ENCODE data around the gene GPD2. TPM values are rescaled to one million over a fixed set of nuclear protein-coding genes. Genes with fewer than 3 reads are reported as not detected.

GPD2 gene
- total RNA-seq, 1 donor from 2014 or later = 25.3 TPM

- Mint-ChIP-seq H3K27me3 (no peaks in the 10 kb centered on the region), H3K27ac (no peak overlapping the region), H3K4me1 (ENCODE audit: unreplicated experiment) (peaks cover 24% of the 10 kb centered on the region), H3K4me3 (no peak overlapping the region), H3K9me3 (peaks cover 6% of the 10 kb centered on the region), H3K36me3 (peaks cover 13% of the 10 kb centered on the region)
- TF ChIP-seq, protein P1, sequence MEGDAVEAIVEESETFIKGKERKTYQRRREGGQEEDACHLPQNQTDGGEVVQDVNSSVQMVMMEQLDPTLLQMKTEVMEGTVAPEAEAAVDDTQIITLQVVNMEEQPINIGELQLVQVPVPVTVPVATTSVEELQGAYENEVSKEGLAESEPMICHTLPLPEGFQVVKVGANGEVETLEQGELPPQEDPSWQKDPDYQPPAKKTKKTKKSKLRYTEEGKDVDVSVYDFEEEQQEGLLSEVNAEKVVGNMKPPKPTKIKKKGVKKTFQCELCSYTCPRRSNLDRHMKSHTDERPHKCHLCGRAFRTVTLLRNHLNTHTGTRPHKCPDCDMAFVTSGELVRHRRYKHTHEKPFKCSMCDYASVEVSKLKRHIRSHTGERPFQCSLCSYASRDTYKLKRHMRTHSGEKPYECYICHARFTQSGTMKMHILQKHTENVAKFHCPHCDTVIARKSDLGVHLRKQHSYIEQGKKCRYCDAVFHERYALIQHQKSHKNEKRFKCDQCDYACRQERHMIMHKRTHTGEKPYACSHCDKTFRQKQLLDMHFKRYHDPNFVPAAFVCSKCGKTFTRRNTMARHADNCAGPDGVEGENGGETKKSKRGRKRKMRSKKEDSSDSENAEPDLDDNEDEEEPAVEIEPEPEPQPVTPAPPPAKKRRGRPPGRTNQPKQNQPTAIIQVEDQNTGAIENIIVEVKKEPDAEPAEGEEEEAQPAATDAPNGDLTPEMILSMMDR (conservative IDR thresholded peaks at IDR 0.05) = no peak
- DNase-seq (ENCODE audit: extremely low spot score, unreplicated experiment) = no peak
Observed at GRCh38 chr2:156459720-156460119, 23.5 kb downstream of the GPD2 start.

GRCh38 chr2:156464106-156464505 lies 27.9 kb downstream of the GPD2 start:
- Mint-ChIP-seq H3K36me3 (peaks cover 4% of the 10 kb centered on the region), H3K4me1 (ENCODE audit: unreplicated experiment) (peaks cover 36% of the 10 kb centered on the region), H3K27ac (no peak overlapping the region), H3K4me3 (no peak overlapping the region), H3K27me3 (no peaks in the 10 kb centered on the region), H3K9me3 (no peaks in the 10 kb centered on the region)
- DNase-seq (ENCODE audit: extremely low spot score, unreplicated experiment) = no peak
- TF ChIP-seq, protein P1 (conservative IDR thresholded peaks at IDR 0.05) = no peak

GRCh38 chr2:156465573-156465972 lies 29.4 kb downstream of the GPD2 start:
- TF ChIP-seq, protein P1 (conservative IDR thresholded peaks at IDR 0.05) = no peak
- no peak for DNase-seq (ENCODE audit: extremely low spot score, unreplicated experiment)
- peaks cover 4% of the 10 kb centered on the region for H3K9me3 Mint-ChIP-seq
- no peak overlapping the region for H3K4me3 Mint-ChIP-seq
- H3K27me3 Mint-ChIP-seq = no peaks in the 10 kb centered on the region
- peak overlapping the region; percentile 35 for H3K27ac Mint-ChIP-seq
- peaks cover 39% of the 10 kb centered on the region for H3K4me1 Mint-ChIP-seq (ENCODE audit: unreplicated experiment)
- H3K36me3 Mint-ChIP-seq = peaks cover 4% of the 10 kb centered on the region

DNA sequence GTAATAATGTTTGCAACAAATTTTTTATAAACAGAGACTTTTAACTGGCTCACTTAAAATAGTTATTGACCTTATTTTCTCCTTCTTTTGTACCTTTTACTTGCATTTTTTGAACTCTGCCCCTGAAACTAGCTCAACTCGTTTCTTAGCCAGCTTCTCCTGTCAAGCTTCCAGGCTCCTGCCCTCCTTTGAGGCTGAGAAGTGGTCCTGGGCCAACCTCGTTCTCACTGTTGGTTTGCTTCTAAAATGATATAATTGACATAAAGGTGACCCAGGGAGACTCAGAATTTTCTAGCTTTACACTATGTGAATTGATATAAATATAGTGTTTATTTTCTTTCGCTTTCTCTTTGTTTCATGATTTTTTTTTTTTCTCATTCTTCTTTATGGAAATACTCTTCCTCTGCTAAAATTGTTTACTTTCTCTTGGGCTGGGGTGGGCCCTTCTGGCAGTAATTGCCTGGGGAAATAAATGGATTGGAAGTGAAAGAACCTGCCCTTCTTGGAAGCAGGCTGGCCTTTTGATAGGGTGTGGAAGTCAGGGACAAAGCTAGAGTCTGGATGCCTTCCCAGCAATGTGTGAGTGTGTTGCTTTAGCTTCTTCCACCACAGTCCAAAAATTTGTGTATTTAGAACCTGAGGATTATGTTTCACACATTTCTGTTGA lies 30.7 kb downstream of the GPD2 start:
- no peak for DNase-seq (ENCODE audit: extremely low spot score, unreplicated experiment)
- Mint-ChIP-seq H3K4me3 (peak overlapping the region; percentile 63), H3K27me3 (no peaks in the 10 kb centered on the region), H3K27ac (peak overlapping the region; percentile 83), H3K4me1 (ENCODE audit: unreplicated experiment) (peaks cover 48% of the 10 kb centered on the region), H3K36me3 (peaks cover 4% of the 10 kb centered on the region), H3K9me3 (peaks cover 4% of the 10 kb centered on the region)
- TF ChIP-seq, protein P1 (conservative IDR thresholded peaks at IDR 0.05) = no peak

GRCh38 chr2:156470975-156471583 lies 34.9 kb downstream of the GPD2 start:
- Mint-ChIP-seq H3K4me3 (no peak overlapping the region), H3K4me1 (ENCODE audit: unreplicated experiment) (peaks cover 32% of the 10 kb centered on the region), H3K9me3 (peaks cover 4% of the 10 kb centered on the region), H3K27ac (no peak overlapping the region), H3K27me3 (no peaks in the 10 kb centered on the region), H3K36me3 (peaks cover 4% of the 10 kb centered on the region)
- no peak for DNase-seq (ENCODE audit: extremely low spot score, unreplicated experiment)
- TF ChIP-seq, protein P1 (conservative IDR thresholded peaks at IDR 0.05) = no peak
